GM23248 (cell line): ENCODE results near the gene AASDHPPT. TPM values are rescaled to one million over a fixed set of nuclear protein-coding genes. Genes with fewer than 3 reads are reported as not detected.
"Not testable (repeated sequence)": the region's sequence is repeated elsewhere in the genome, so short reads cannot be mapped to it uniquely, and the experiment has no call there.

Experiments
- DNase-seq: peaks from one replicate; pipeline ENCODE4 v3.0.0-alpha.2; 2015
- H2AFZ ChIP-seq: fragments of 200-600 bp; sonication (generic); 2 replicates; pipeline ENCODE4 v1.6.1; 2016; ENCODE audit warnings: antibody characterized with exemption
- H3F3A ChIP-seq: fragments of 200-600 bp; sonication (generic); 2 replicates; pipeline ENCODE4 v1.6.1; 2016; ENCODE audit warnings: mild to moderate bottlenecking, antibody characterized with exemption, mixed run types; ENCODE audit not compliant: insufficient read depth
- H3K27ac ChIP-seq: fragments of 200-600 bp; sonication (generic); 2 replicates; pipeline ENCODE4 v1.5.1; 2016; ENCODE audit warnings: mild to moderate bottlenecking
- H3K27me3 ChIP-seq: fragments of 200-600 bp; sonication (generic); replicated peaks from 2 replicates; pipeline ENCODE4 v1.6.1; 2016; ENCODE audit warnings: mild to moderate bottlenecking; ENCODE audit not compliant: insufficient read depth
- H3K36me3 ChIP-seq: fragments of 200-600 bp; sonication (generic); 2 replicates; pipeline ENCODE4 v1.6.1; 2016; ENCODE audit warnings: low read depth, mild to moderate bottlenecking
- H3K4me1 ChIP-seq: fragments of 200-600 bp; sonication (generic); 2 replicates; pipeline ENCODE4 v1.6.1; 2016; ENCODE audit warnings: mild to moderate bottlenecking; ENCODE audit not compliant: insufficient read depth
- H3K4me2 ChIP-seq: fragments of 200-600 bp; sonication (generic); one replicate; pipeline ENCODE4 v1.6.1; 2016; ENCODE audit warnings: mild to moderate bottlenecking; ENCODE audit not compliant: unreplicated experiment
- H3K4me3 ChIP-seq: fragments of 200-600 bp; sonication (generic); 2 replicates; pipeline ENCODE4 v1.5.1; 2016; ENCODE audit warnings: mild to moderate bottlenecking
- H3K79me2 ChIP-seq: fragments of 200-600 bp; sonication (generic); 2 replicates; pipeline ENCODE4 v1.6.1; 2016; ENCODE audit warnings: mild to moderate bottlenecking; ENCODE audit not compliant: insufficient read depth
- H3K9ac ChIP-seq: fragments of 200-600 bp; sonication (generic); 2 replicates; pipeline ENCODE4 v1.6.1; 2016; ENCODE audit warnings: mild to moderate bottlenecking
- H3K9me2 ChIP-seq: fragments of 200-600 bp; sonication (generic); 2 replicates; pipeline ENCODE4 v1.6.1; 2016; ENCODE audit warnings: mixed run types, mild to moderate bottlenecking, moderate library complexity; ENCODE audit not compliant: insufficient read depth
- H3K9me3 ChIP-seq: fragments of 200-600 bp; sonication (generic); one replicate; pipeline ENCODE4 v1.6.1; 2017; ENCODE audit warnings: low read depth
- H4K20me1 ChIP-seq: fragments of 200-600 bp; sonication (generic); 2 replicates; pipeline ENCODE4 v1.6.0; 2016; ENCODE audit not compliant: insufficient read depth
- EZH2 ChIP-seq: fragments of 200-600 bp; sonication (generic); IDR thresholded peaks from 2 replicates; pipeline ENCODE4 v1.6.1; 2018; ENCODE audit warnings: antibody characterized with exemption, mild to moderate bottlenecking; ENCODE audit not compliant: insufficient read depth, poor library complexity, severe bottlenecking
- EZH2phosphoT487 ChIP-seq: fragments of 200-600 bp; sonication (generic); IDR thresholded peaks from 2 replicates; pipeline ENCODE4 v1.6.1; 2018; ENCODE audit warnings: antibody characterized with exemption, moderate library complexity, mild to moderate bottlenecking, low read depth; ENCODE audit not compliant: insufficient read depth
- WGBS, 2 experiments: methylation state at CpG; one replicate each; pipeline ENCODE4 v1.1.6; 2015 to 2017; ENCODE audit warnings: low lambda C conversion rate in 2 of 2, low coverage in 1 of 2; ENCODE audit errors: missing lambda C conversion rate in 2 of 2; 5-methylcytosine and 5-hydroxymethylcytosine counted together
- in situ Hi-C: fragments of 300-500 bp; cut with MboI; formaldehyde crosslinking; loops from 2 replicates; pipeline ENCODE4 v1.15.0; 2020
- polyA plus RNA-seq: library from polyadenylated mRNA; unstranded; fragments of >200 nt; fragmentation: Nextera tagmentation; extraction: Ambion mirVana; gene quantifications from 2 replicates; pipeline ENCODE4 v1.2.1, GENCODE V29; 2016
- total RNA-seq: library from RNA; depleted of rRNA; stranded (reverse); fragments of >200 nt; shearing (Covaris generic); gene quantifications from 2 replicates; pipeline ENCODE4 v1.2.3, GENCODE V29; 2014

AASDHPPT gene
- total and polyA plus RNA-seq, 2 experiments from 2014 or later = 45.9 to 49.5 TPM

DNA sequence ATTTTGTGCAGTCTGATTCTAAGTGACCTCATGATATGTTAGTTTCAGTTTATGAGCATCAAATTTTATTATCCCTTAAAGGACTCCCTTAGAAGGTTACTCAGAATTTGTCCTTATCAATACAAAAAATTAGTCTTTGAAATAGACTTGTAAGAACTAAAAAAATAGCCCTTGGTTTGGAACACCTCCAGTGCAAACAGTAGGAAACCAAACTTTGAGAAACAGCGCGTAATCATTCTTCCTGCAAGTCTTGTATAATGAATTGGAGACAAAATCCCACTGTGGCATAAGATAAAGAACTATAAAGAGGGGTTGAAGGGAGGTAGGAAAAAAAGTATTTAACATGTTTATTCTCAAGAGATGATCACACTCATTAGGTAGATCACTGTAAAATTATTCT, 44.6 kb upstream of the AASDHPPT start:
- in situ Hi-C loops = no loop called here
- Histone ChIP-seq H3K9ac (no peak overlapping the region), H3K9me3 (no peaks in the 10 kb centered on the region), H2AFZ (no peak overlapping the region), H3K27ac (no peak overlapping the region), H3K36me3 (no peaks in the 10 kb centered on the region), H3K4me1 (no peaks in the 10 kb centered on the region), H3F3A (no peaks in the 10 kb centered on the region), H3K27me3 (no peaks in the 10 kb centered on the region), H3K9me2 (no peaks in the 10 kb centered on the region), H3K4me2 (no peak overlapping the region), H4K20me1 (no peaks in the 10 kb centered on the region), H3K4me3 (no peak overlapping the region), H3K79me2 (no peaks in the 10 kb centered on the region)
- TF ChIP-seq EZH2phosphoT487 = no peak
- no peak for TF ChIP-seq EZH2
- no peak for DNase-seq
- WGBS, 2 experiments = 91 to 94% methylated on average over 2 of the region's 2 CpGs

DNA sequence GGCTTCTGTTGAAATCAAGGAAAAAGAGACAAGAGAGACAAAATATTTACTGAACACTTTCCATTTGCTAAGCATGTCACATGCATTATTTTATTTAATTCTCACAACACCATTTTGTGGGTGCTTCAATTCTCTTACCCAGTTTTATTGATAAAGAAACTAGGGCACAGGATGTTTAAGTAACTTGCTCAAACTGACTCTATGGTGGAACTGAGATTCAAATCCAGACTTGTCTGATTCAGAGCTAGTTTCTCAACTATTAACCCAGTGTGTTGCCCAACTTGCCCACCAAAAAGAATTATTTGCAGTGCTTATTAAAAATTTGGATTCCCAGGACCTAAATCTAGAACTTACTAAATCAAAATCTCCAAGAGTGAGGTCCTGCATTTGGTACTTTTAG, 33.9 kb upstream of the AASDHPPT start:
- Histone ChIP-seq H3K27me3 (no peaks in the 10 kb centered on the region), H2AFZ (no peak overlapping the region), H3K79me2 (no peaks in the 10 kb centered on the region), H3K4me2 (no peak overlapping the region), H3K27ac (no peak overlapping the region), H3K9me2 (peaks cover 3% of the 10 kb centered on the region; the same call in 1 of the 2 replicates), H3K9me3 (no peaks in the 10 kb centered on the region), H3K9ac (no peak overlapping the region), H3F3A (no peaks in the 10 kb centered on the region), H3K4me3 (no peak overlapping the region), H3K4me1 (no peaks in the 10 kb centered on the region), H4K20me1 (no peaks in the 10 kb centered on the region), H3K36me3 (no peaks in the 10 kb centered on the region)
- in situ Hi-C loops = no loop called here
- TF ChIP-seq EZH2 = no peak
- TF ChIP-seq EZH2phosphoT487 = no peak
- no peak for DNase-seq

DNA sequence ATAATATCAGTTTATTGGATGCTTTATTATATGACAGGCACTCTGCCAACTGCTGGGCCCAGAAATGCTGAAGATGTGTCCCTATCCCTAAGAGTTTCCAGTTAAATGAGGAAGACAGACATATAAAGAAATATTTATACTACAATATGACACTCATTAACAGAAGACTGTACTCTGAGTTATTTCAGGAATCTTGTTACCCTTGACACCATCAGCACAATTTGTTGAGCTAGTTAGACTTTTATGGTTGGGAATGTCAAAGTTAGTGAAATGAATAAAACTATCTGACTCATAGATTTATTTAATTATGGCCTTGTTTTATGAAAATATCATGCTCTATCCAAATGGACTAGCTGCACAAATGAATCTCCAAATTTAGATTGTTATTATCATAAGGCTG, 29.8 kb upstream of the AASDHPPT start:
- Histone ChIP-seq H3K79me2 (no peaks in the 10 kb centered on the region), H3K4me3 (no peak overlapping the region), H2AFZ (no peak overlapping the region), H3K9ac (no peak overlapping the region), H3K36me3 (no peaks in the 10 kb centered on the region), H3F3A (no peaks in the 10 kb centered on the region), H3K27me3 (no peaks in the 10 kb centered on the region), H3K4me1 (no peaks in the 10 kb centered on the region), H4K20me1 (no peaks in the 10 kb centered on the region), H3K9me3 (no peaks in the 10 kb centered on the region), H3K4me2 (no peak overlapping the region), H3K9me2 (no peaks in the 10 kb centered on the region), H3K27ac (no peak overlapping the region)
- no peak for DNase-seq
- TF ChIP-seq EZH2 (no peak), EZH2phosphoT487 (no peak)
- in situ Hi-C loops = no loop called here

DNA sequence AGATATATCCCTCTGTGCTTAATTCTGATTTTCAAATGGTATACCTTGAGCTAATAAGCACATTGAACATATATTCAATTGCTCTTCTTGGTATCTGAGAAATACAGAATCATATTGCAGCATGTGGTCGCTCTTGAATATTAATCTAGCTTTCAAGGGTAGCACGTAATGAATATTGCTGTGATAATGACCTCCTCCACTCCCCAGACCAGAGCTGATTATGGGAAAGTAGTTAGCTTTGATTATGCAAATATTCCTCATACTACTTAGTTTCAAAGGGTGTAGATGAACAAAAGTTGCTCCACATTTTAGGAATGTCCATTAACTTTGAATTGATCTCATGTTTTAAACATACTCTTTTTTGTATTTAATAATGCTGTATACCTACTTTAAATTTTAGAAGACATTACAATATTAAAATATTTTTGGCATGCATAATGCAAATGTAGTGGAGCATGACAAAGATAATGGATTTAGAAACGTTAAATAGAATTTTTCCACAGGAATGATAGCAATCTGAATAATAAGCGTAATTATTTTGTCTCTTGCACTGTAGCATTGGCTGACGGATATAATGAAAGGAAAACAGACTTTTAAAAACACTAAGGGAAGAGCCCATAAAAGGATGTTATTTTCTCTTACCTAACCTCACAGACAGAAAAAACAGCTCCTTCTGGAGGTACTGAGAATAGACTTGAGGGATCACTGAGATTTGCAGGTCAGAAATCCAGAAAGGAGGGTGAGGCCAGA, 27.6 kb upstream of the AASDHPPT start:
- WGBS, 2 experiments = 42% methylated on average over 5 of the region's 5 CpGs
- in situ Hi-C loops = no loop called here
- H3K4me2 ChIP-seq = no peak overlapping the region
- no peaks in the 10 kb centered on the region for H3K27me3 ChIP-seq
- H3K9me3 ChIP-seq = no peaks in the 10 kb centered on the region
- H3K4me3 ChIP-seq = no peak overlapping the region
- no peaks in the 10 kb centered on the region for H3K9me2 ChIP-seq
- no peaks in the 10 kb centered on the region for H3K36me3 ChIP-seq
- H4K20me1 ChIP-seq = no peaks in the 10 kb centered on the region
- no peak overlapping the region for H3K9ac ChIP-seq
- no peak overlapping the region for H2AFZ ChIP-seq
- H3K79me2 ChIP-seq = no peaks in the 10 kb centered on the region
- H3K27ac ChIP-seq = no peak overlapping the region
- no peaks in the 10 kb centered on the region for H3K4me1 ChIP-seq
- no peak for DNase-seq
- TF ChIP-seq EZH2phosphoT487 = no peak
- TF ChIP-seq EZH2 = no peak
- H3F3A ChIP-seq = no peaks in the 10 kb centered on the region

DNA sequence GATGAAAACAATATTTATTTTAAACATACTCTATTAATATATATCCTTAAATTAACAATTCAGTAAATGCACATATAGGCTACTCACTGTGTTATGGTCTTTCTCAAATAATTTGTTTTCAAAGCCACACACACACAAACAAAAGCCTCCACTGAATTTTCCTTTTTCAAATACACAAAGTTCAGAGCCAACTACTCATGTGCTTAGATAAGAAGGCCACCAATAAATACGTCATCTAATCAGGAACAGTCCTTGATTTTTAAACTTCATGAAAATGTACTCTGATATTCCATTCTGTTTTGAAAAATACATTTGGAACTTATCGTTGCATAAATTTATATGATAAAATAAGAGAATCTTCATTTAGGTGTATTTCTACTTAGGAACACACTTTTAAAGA, 26.4 kb upstream of the AASDHPPT start:
- H3K4me1 ChIP-seq = no peaks in the 10 kb centered on the region
- no peaks in the 10 kb centered on the region for H3K9me2 ChIP-seq
- H3K27me3 ChIP-seq = no peaks in the 10 kb centered on the region
- H3K4me2 ChIP-seq = no peak overlapping the region
- H3K27ac ChIP-seq = no peak overlapping the region
- TF ChIP-seq EZH2 (no peak), EZH2phosphoT487 (no peak)
- H3K4me3 ChIP-seq = no peak overlapping the region
- no peaks in the 10 kb centered on the region for H3F3A ChIP-seq
- no peak overlapping the region for H2AFZ ChIP-seq
- in situ Hi-C loops = no loop called here
- H3K9me3 ChIP-seq = no peaks in the 10 kb centered on the region
- 26 to 32% methylated on average over 2 of the region's 2 CpGs for WGBS, 2 experiments
- DNase-seq = no peak
- H3K9ac ChIP-seq = no peak overlapping the region
- H3K36me3 ChIP-seq = no peaks in the 10 kb centered on the region
- H4K20me1 ChIP-seq = no peaks in the 10 kb centered on the region
- no peaks in the 10 kb centered on the region for H3K79me2 ChIP-seq

DNA sequence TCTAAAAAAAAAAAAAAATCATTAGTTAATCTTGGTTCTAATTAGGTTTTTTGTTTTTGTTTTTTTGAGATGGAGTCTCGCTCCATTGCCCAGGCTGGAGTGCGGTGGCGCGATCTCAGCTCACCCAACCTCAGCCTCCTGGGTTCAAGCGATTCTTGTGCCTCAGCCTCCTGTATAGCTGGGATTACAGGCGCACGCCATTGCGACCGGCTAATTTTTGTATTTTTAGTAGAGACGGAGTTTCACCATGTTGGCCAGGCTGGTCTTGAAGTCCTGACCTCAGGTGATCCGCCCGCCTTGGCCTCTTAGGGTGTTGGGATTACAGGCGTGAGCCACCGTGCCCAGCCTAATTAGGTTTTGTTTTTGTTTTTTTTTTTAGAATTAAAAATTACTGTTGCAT, 19.1 kb upstream of the AASDHPPT start:
- H3K27me3 ChIP-seq, H3K79me2 ChIP-seq, H4K20me1 ChIP-seq, H3K9ac ChIP-seq, H3K4me3 ChIP-seq, H3K27ac ChIP-seq, H3K4me1 ChIP-seq, H3F3A ChIP-seq, H3K4me2 ChIP-seq, H3K9me3 ChIP-seq, H3K9me2 ChIP-seq, in situ Hi-C loops, DNase-seq, H3K36me3 ChIP-seq, H2AFZ ChIP-seq: not testable (repeated sequence)
- WGBS, 2 experiments = 89 to 93% methylated on average over 14 of the region's 14 CpGs
